ENCODE measurements around the gene ASIC2.

ASIC2 gene

DNA sequence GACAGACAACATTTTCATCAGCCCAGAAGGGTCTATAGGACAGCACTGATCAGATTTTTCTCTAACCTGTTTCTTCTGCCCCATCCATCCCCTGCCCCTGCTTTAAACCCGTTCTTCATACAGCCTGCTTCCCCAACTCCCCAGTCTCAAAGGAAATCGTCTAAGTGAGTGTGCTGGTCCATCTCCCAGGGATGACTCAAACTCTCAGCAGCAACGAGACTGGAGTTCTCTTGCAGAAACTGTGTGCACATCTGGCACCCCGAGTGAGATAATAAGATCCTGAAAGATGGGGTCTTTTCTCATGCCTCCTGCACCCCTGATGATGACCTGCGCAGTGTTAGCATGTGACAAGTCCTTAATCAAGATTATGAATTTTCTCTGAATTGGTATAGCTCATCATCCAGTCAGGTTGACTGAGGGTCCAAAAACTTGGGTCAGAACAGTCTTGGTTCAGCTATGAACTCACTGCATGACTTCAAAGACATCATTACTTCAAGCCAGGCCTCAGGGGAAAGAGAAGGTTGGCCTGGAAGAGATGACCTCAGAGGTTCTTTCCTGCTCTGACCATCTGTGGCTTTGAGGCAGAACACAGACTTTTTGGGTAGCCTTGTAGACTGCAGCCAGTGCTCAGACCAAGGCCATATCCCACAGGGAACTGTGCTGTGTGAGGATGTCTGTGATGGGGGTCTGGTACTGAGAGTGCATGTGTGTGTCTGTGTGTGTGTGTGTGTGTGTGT, 183.6 kb downstream of the ASIC2 start:
- DNase-seq, result no peak

DNA sequence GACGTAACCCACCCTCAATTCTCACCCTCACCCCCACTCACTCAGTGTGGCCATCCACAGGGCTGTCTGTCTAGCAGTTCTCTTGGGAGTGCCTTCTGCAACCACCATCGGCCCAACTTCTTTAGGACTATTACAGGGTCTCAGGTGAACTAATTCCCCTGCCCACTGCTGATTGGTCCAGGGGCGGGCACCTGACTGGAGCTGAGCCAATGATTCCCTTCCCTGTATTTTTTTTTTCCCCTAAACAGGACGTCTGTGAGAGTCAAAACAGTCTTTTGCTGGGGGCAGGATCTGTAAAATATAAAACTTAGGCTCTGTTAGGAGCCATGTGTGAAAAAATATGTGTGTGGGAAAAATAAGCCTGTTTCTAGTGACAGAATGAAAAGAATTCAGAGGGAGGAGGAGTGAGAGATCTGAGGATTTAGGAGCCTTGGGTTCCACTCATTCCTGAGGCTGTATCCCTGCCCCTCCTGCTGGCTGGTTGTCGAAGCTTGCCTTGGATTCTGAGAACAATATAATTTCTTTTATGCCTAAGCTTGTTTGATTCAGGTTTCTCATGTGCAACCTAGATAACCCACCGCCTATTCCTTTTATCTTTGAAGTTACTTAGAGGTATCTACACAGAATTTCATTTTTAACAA, 186.4 kb downstream of the ASIC2 start:
- no peak for DNase-seq

GRCh38 chr17:33105911-33106310, 187.2 kb downstream of the ASIC2 start:
- DNase-seq, result no peak

DNA sequence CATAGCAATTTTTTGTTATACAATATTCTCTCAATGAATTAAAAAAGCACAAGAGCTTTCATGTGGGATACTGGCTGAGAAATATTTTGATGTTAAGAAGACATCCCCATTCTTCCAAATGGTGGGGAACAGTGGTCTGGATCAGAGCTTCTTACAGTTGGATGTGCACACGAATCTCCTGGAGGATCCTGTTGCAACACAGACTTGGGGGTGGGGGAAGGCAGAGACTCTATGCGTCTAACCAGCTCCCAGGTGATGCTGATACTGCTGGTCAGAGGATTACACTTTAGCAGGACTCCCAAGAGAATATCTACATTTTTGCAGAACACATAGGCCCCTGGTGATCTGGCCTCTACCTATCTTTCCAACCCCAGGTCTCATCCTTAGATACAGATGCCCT, 193.2 kb downstream of the ASIC2 start:
- no peak for DNase-seq

GRCh38 chr17:33099252-33099651, 193.8 kb downstream of the ASIC2 start:
- no peak for DNase-seq

DNA sequence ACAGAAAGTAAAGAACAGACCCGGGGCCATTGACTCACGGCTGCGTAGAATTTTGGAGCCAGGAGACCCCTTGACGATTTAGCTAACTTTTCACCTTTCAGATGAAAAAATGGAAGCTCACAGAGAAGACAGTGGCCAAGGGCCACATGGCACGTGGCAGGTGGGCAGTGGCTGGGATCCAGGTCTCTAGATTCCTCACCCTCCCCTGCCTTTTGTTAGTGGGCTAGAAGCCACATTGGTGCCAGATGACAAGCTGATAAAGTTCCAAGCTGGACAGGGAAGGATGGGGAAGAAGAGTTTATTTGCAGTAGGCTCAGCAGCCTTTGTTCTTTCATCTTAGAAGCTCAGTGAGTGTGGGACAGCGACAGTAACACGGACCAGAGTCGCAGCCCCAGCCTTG, 195.7 kb downstream of the ASIC2 start:
- DNase-seq, result no peak

DNA sequence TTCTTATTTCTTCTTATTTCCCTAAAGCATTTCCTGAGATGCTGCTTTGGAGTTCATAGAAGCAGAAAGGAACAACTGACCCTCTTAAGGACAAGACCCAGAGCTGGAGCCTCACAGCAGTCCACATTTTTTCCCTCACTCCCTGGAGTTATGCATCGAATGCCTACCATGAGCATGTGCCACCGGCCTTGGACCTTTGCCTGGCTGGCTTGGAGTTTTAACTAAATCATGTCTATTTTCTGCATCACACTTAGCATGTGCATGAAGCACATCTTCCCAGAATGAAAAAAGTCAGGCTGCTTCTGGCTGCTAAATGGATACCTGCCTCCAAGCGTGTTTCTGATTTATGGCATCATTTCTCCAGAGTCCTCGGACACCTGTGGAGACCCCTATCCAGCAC, 196.9 kb downstream of the ASIC2 start:
- DNase-seq, result no peak

DNA sequence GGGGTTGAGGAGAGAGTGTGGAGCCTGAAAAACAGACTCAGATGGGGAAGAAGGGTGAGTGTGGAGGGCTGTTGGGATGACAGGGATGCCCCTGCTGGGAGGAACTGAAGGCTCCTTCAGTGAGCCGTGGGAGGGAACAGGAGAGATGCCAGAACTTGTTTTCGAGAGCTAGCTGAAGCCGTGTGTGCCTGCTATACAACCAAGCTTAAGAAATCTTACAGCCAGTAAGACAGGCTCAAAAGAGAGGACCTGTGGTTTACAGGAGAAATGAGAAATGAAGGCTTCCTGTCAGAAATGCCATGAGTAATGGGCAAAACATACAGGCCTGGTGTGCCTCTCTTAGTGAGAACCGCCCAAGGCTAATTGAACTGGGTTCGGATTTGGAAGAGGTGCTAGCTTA, 201.8 kb downstream of the ASIC2 start:
- no peak for DNase-seq

DNA sequence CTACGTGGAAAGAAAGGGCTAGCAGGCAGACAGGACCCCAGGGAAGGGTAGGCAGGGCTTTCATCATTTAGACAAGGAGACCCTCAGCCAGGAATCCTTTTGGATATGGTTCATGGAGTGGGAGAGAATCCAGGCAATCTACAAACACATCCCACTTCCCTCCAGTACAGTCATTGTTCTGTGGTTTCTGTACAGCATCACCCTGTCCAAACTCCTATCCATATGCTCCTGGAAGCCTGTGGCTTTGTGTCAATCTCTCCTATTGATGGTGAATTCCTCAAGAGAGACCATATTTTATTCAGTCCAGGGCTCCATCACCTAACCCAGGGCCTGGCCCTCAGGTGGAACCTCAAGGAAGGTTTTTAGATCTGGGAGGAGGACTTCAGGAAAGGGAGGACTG, 202.3 kb downstream of the ASIC2 start:
- DNase-seq, result no peak

DNA sequence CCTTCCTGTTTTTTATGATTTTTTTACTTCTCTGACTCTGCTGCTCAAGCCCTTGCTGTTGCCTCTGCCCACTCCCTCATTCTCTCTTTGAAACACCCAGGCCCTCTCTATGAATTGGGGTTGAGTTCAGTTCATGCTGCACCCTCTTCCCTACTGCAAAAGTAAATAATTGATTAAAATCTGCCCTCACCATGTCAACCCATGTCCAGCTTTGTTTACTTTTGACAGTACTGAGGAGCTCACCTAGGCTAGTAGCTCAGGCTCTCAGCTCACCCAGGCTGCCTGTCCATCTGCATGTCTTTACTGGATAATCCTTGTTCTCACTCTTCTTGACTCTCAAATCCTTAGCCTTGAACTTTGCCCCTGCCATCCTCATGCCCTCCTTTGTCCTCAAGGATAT, 206.2 kb downstream of the ASIC2 start:
- no peak for DNase-seq

DNA sequence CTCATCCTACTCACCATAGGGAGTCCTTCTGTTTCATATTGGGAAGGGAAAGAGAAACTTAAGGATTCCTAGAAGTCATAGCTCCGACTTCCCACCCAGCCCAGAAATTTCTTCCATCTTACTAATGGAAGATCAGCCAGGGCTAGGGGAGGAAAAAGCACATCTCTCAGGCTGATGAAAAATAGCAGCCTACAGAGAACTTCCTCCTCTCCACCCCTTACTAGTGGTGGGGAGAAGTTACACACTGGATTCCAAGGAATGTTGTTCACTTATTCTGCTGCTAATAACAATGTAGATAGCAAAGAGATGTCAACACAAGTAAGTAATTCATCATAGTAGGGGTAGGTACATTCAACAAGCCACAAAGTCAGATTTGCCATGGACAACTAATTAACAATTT, 207.1 kb downstream of the ASIC2 start:
- DNase-seq, result no peak

- no peak for DNase-seq
Measured at GRCh38 chr17:33085256-33085655, 207.8 kb downstream of the ASIC2 start.

DNA sequence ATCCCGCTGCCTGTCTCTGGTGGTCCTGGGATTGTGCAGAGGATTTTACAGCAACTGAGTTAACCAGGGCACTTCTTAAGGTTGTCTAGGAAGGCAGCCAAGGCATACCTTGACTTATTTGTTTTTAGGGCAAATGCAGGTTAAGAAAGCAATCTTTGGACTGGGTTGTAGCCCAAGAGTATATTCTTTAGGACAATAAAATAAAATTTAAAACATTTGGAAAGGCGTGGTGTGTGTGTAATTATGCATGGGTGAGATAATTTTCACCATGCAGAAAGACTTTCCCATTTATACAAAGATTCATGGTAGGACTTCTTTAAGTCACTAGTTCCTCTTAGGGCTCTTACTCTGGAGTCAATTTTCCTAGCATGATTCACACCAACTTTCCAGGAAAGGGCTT, 208.3 kb downstream of the ASIC2 start:
- no peak for DNase-seq

- no peak for DNase-seq
Measured at GRCh38 chr17:33082529-33083173, 210.4 kb downstream of the ASIC2 start.

DNA sequence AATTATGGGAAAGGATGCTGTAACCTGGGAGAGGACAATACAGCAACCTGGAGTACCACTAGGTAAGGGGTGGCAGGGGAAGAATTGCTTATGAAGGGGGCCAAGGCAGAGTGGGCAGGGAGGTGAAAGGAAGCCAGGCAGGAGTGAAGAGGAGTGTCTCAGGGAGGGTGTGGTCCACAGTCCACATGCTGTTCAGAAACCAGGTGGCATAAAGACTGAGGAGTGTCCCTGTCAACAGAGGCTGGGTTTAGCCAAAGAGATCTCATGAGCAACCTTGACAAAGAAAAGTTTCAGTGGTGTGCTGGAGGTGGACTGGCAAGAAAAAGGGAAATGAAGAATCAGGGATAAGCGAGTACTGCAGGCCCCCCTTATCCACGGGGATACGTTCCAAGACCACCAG, 213.0 kb downstream of the ASIC2 start:
- no peak for DNase-seq

GRCh38 chr17:33079201-33079600, 213.9 kb downstream of the ASIC2 start:
- DNase-seq, result no peak

DNA sequence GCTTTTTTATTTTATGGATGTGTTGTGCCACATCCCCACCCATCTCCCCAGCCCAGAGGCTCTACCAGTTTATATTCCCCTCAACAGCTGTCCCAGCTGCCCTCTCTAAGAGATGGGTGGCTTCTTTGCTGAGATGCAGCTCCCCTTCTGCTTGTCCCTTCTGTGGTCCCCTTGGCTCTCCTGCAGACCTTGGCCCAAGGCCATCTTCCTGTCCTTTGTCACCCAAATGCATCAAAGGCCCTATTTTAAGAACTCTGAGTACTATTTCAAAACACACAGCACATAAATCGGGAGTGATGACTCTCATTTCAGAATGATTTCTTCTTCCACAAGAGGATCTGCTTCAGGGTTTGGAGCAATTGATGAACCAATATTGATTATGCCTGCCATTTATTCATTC, 216.1 kb downstream of the ASIC2 start:
- no peak for DNase-seq

DNA sequence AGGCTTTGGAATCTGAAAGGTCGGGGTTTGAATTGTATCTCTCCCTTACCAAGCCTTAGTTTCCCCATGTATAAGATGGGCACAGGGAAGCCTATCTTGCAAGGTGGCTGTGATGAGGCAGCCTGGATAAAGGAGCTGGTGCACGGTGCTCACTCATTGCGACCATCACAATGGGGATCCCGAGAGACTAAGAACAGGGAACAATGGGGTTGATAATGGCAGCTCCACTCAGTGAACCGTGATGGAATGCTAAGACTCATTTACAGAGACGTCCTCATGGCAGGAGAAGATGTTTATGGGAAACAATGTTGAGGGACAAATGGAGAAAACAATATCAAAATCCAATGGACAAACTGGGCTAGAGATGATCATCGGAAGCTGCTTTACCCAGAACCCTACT, 219.7 kb downstream of the ASIC2 start:
- DNase-seq, result no peak

- no peak for DNase-seq
Measured at GRCh38 chr17:33072421-33073161, 220.5 kb downstream of the ASIC2 start.

DNA sequence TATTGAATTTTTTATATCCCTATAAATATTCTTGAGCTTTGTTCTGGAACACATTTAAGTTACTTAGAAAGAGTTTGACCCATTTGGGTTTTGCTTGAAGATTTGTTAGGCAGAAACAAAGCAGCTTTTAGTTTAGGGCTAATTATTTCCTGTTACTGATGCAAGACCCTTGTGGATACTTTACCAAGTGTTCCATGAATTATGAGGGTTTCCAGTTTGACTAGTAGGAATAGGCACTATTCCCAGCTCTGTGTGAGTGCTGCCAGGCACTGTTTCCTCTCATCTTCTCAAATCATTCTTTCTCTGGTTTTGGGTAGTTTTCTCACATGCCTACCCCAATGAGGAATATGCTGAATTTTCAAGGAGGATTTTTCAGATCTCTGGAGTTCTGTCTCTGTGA, 221.4 kb downstream of the ASIC2 start:
- no peak for DNase-seq

GRCh38 chr17:33057564-33057963, 235.5 kb downstream of the ASIC2 start:
- DNase-seq, result no peak

GRCh38 chr17:33056399-33057146, 236.5 kb downstream of the ASIC2 start:
- no peak for DNase-seq

- no peak for DNase-seq
Measured at GRCh38 chr17:33055746-33056145, 237.3 kb downstream of the ASIC2 start.
